Psoas muscle (tissue), 8 donors: Measurements from ENCODE around the gene RTCB. TPM values are rescaled to one million over a fixed set of nuclear protein-coding genes. Genes with fewer than 3 reads are reported as not detected.
"Not testable (repeated sequence)": the region's sequence is repeated elsewhere in the genome, so short reads cannot be mapped to it uniquely, and the experiment has no call there.

Experiments
- ATAC-seq, 4 donors: fragments of 200-7000 bp; cut with Tn5 transposase; one replicate each; pipeline ENCODE4 v1.9.1; 2020; ENCODE audit warnings: moderate library complexity in 3 of 4, mild to moderate bottlenecking in 2 of 4
- DNase-seq, 2 donors: peaks; one replicate each; pipeline ENCODE4 v3.0.0-alpha.2; 2020
- H3K27ac ChIP-seq: fragments of 200-600 bp; one replicate; pipeline ENCODE4 v1.8.0; 2022
- H3K27me3 ChIP-seq, 3 donors: fragments of 200-600 bp in 1 of 3; one replicate each; pipeline versions ENCODE4 v1.6.1 to v1.8.0; 2013 to 2022; ENCODE audit warnings: low read length in 2 of 3, mild to moderate bottlenecking in 2 of 3, moderate library complexity in 1 of 3; ENCODE audit not compliant: insufficient read depth in 3 of 3
- H3K36me3 ChIP-seq, 2 donors: fragments of 200-600 bp in 1 of 2; one replicate each; pipeline versions ENCODE4 v1.6.1 to v1.8.0; 2013 to 2022; ENCODE audit warnings: low read depth in 1 of 2, mild to moderate bottlenecking in 1 of 2, moderate library complexity in 1 of 2; ENCODE audit not compliant: insufficient read depth in 1 of 2
- H3K4me1 ChIP-seq: fragments of 200-600 bp; one replicate; pipeline ENCODE4 v1.8.0; 2022
- H3K4me3 ChIP-seq: fragments of 200-600 bp; one replicate; pipeline ENCODE4 v1.8.0; 2022; ENCODE audit warnings: mild to moderate bottlenecking
- H3K9me3 ChIP-seq: fragments of 200-600 bp; one replicate; pipeline ENCODE4 v1.8.0; 2022
- WGBS, 3 donors: extraction: QIAGEN DNeasy Blood & Tissue Kit; methylation state at CpG; one replicate each; pipeline versions ENCODE4 v1.1.6 to v1.1.7; 2013; 5-methylcytosine and 5-hydroxymethylcytosine counted together
- intact Hi-C, 2 donors: fragments of 100-400 bp; cut with DNase I; formaldehyde crosslinking; loops; one replicate each; pipeline versions ENCODE4 v1.11.0 to v1.14.2; 2022
- polyA plus RNA-seq, 3 donors: library from polyadenylated mRNA; stranded (reverse); fragments of 200-250 nt; gene quantifications; one replicate each; pipeline ENCODE4 v1.2.3, GENCODE V29; 2013
- total RNA-seq, 4 donors: library from RNA; stranded (reverse); fragmentation: NEBNext Ultra II Directional in 2 of 4; extraction: Animal tissue kit (Norgen Biotek cat#: 25700) in 2 of 4; gene quantifications; one replicate each; pipeline versions ENCODE4 v1.2.1 to v1.2.4, GENCODE V29; 2021 to 2023
- TF ChIP-seq, protein P1 (sequence below): fragments of 200-600 bp; IDR thresholded peaks from one replicate; pipeline ENCODE4 v1.8.0; 2022; ENCODE audit warnings: antibody characterized with exemption
- donor health status: healthy with polysubstance abuse.
- donor health status: DM: no; HTN: no; CAD: no; lungs with moderate emphysema.
- donor health status: Bipolar disorder and iron deficiency.
- donor health status: healthy.
- donor health status: DM: yes; HTN: yes; CAD: no.
- donor health status: DM: no; HTN: no; CAD: no.
- donor health status: DM: no; HTN: no; CAD: no.
- donor health status: DM: yes; HTN: yes; CAD: no.

RTCB gene
- total and polyA plus RNA-seq, 7 donors: 40.0 to 91.5 (median 49.9) TPM

DNA sequence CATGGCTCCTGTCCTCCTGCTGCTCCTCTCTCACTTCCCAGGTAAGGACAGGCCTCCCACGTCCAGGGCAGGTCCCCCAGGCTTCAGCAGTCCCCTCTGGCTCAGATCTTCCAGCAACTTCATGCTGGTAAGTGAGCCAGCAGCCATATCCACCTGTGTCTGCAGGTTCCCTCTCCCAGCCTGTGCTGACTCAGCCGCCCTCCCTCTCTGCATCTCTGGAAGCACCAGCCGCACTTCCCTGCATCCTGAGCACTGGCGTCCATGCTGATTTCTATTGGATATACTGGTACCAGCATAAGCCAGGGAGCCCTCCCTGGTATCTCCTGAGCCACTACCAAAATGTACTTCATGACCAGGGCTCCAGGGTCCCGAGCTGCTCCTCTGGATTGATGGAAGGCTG lies 35.4 kb downstream of the RTCB start:
- 70 to 77% (median 77%) methylated on average over 5 of the region's 5 CpGs for WGBS, 3 donors
- Histone ChIP-seq H3K27ac (no peak overlapping the region), H3K9me3 (no peaks in the 10 kb centered on the region), H3K27me3 (no peaks in the 10 kb centered on the region), H3K4me3 (no peak overlapping the region), H3K4me1 (no peaks in the 10 kb centered on the region), H3K36me3 (no peaks in the 10 kb centered on the region)
- intact Hi-C loops: no loop called here
- TF ChIP-seq, protein P1, sequence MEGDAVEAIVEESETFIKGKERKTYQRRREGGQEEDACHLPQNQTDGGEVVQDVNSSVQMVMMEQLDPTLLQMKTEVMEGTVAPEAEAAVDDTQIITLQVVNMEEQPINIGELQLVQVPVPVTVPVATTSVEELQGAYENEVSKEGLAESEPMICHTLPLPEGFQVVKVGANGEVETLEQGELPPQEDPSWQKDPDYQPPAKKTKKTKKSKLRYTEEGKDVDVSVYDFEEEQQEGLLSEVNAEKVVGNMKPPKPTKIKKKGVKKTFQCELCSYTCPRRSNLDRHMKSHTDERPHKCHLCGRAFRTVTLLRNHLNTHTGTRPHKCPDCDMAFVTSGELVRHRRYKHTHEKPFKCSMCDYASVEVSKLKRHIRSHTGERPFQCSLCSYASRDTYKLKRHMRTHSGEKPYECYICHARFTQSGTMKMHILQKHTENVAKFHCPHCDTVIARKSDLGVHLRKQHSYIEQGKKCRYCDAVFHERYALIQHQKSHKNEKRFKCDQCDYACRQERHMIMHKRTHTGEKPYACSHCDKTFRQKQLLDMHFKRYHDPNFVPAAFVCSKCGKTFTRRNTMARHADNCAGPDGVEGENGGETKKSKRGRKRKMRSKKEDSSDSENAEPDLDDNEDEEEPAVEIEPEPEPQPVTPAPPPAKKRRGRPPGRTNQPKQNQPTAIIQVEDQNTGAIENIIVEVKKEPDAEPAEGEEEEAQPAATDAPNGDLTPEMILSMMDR: no peak
- no peak for DNase-seq
- ATAC-seq: no peak

DNA sequence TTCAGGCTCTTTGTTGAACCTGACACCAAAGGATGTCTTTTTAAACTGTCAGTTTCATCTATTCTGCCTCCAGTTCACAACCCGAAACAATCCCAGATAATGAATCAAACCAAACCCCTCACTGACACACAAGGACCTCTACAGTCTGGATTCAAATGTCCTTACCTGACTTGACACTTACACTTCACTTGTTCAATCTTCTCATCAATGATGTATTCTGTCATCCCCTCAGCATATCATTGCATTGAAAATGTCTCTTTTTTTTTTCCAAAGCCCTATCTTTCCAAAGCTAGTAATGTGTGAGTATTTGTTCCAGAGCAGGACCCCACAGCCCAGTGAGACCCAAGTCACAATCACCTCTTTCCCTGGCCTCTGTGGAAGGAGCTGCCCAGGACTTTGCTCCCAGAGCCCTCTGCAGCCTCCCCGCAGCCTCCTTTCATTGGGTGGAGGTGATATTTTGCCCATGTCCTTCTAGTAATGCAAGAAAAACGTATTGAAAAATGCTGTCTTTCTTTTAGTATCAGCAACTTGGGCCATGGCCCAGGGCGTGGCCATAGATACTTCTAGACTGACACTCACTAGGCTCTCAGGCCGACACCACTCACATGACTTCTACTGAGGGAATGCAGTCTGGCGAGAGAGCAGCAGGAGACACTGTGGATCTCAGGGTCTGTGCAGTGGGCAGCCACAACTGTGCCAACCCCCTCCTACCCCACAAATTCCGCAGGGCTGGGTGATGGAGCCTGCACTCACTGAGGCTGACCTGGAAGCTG lies 36.2 kb downstream of the RTCB start:
- Histone ChIP-seq H3K9me3 (no peaks in the 10 kb centered on the region), H3K36me3 (no peaks in the 10 kb centered on the region), H3K4me1 (no peaks in the 10 kb centered on the region), H3K27me3 (no peaks in the 10 kb centered on the region), H3K4me3 (no peak overlapping the region), H3K27ac (no peak overlapping the region)
- no peak for DNase-seq
- WGBS, 3 donors: 80 to 84% (median 81%) methylated on average over 7 of the region's 7 CpGs
- ATAC-seq: no peak
- intact Hi-C loops: no loop called here
- TF ChIP-seq, protein P1: no peak

DNA sequence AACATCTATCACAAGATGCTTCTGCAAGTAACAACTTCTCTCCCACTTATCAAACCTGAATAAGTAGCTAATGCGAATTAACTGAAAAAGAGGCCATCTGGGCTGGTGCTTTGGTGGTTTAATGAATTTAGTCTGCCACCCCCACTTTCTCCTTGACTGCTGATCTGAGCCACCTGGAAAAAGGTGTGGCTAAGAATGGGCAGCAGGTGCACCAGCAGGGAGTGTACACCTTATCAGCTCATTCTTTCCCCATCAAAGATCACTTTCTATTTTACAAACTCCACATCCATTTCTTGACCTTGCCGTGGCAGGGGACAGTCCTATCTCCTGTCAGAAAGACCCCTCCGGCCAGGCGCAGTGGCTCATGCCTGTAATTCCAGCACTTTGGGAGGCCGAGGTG lies 47.8 kb downstream of the RTCB start:
- Histone ChIP-seq H3K27ac (no peak overlapping the region), H3K4me3 (no peak overlapping the region), H3K4me1 (no peaks in the 10 kb centered on the region), H3K9me3 (no peaks in the 10 kb centered on the region), H3K36me3 (no peaks in the 10 kb centered on the region), H3K27me3 (no peaks in the 10 kb centered on the region)
- no peak for DNase-seq
- TF ChIP-seq, protein P1: no peak
- intact Hi-C loops: no loop called here
- no peak for ATAC-seq
- WGBS, 3 donors: 88 to 95% (median 92%) methylated on average over 5 of the region's 5 CpGs

DNA sequence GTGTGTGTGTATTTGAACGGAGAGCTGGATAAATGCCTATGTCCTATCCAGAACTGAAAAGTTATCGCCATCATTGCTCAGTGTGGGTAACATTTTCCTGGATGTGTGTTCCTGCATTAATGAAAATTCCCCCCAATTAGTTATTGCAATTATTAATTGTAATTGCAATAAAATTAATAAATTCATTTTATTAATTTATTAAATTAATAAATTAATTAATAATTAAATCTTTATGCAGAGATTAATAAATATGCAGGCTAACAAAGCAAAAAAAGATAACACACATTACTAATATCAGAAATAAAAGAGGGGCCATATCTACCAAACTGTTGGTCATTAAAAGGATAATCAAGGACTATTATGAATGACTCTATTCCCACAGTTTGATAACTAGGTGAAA lies 50.8 kb downstream of the RTCB start:
- WGBS, 3 donors: 62 to 90% (median 81%) methylated on average over 2 of the region's 2 CpGs
- intact Hi-C loops: no loop called here
- Histone ChIP-seq H3K27me3 (no peaks in the 10 kb centered on the region), H3K36me3 (no peaks in the 10 kb centered on the region), H3K4me3 (no peak overlapping the region), H3K27ac (no peak overlapping the region), H3K4me1 (no peaks in the 10 kb centered on the region), H3K9me3 (no peaks in the 10 kb centered on the region)
- TF ChIP-seq, protein P1: no peak
- DNase-seq (no peak), ATAC-seq (no peak)

DNA sequence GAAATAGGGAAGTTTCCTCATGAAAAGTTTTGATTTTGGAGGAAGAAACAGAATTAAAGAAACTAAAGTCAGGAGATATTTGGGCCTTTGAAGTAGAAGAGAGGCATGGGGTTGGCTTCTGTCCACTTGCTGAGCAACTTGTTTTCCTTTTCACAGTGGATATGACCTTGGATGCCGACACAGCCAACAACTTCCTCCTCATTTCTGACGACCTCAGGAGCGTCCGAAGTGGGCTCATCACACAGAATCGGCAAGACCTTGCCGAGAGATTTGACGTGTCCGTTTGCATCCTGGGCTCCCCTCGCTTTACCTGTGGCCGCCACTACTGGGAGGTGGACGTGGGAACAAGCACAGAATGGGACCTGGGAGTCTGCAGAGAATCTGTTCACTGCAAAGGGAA lies 52.0 kb downstream of the RTCB start:
- H3K27ac ChIP-seq, H3K36me3 ChIP-seq, intact Hi-C loops, H3K4me3 ChIP-seq, H3K9me3 ChIP-seq, H3K27me3 ChIP-seq, H3K4me1 ChIP-seq, DNase-seq, ATAC-seq: not testable (repeated sequence)
- 76 to 83% (median 80%) methylated on average over 11 of the region's 11 CpGs for WGBS, 3 donors

DNA sequence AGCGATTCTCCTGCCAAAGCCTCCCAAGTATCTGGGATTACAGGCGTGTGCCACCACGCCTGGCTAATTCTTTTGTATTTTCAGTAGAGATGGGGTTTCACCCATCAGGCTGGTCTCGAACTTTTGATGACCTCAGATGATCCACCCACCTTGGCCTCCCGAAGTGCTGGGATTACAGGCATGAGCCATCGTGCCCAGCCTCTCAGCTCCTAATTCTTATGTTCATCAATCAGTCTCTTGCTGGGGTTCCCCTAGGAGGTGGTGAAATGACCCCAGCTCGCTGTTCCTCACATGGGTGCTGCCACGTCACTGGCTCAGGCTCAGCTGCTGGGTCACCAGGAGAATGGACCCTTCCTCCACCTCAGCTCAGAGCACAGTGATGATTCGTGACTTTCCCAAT lies 54.5 kb downstream of the RTCB start, which contains the start of gene RFPL3:
RFPL3 (plus strand) TSS at position 301 of the 400 bp plus-strand sequence. CDS start 205 bp downstream, outside the sequence.
- ATAC-seq, H3K4me1 ChIP-seq, intact Hi-C loops, H3K36me3 ChIP-seq, H3K4me3 ChIP-seq, H3K27ac ChIP-seq, H3K9me3 ChIP-seq, H3K27me3 ChIP-seq, DNase-seq: not testable (repeated sequence)
- 63 to 70% (median 67%) methylated on average over 9 of the region's 9 CpGs for whole genome bisulfite sequencing, 3 donors
